Measurements from ENCODE around the gene INO80C. TPM values are rescaled to one million over a fixed set of nuclear protein-coding genes. Genes with fewer than 3 reads are reported as not detected.

The INO80C gene
- total RNA-seq, 2 experiments from 2014 or later: 30.8 to 37.4 TPM

DNA sequence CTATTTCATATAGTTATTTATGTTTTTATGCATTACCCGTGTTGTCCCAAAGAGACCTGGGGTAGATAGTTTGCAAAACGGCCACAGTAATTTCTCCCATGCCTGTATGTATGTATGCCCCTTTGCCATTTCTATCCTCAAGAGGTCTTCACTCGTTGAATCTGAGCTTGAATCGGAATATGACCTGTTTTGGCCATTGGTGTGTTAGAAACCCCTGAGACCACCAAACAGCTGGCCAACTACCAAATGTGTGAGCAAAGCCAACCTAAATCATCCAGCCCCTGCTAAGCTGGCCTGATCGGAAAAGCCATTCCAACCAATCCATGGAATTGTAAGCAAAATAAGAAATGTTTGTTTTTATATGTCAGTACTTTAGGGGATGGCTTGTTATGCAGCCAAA lies 23.4 kb upstream of the INO80C start:
- POLR2A ChIA-PET: no interaction called here
- CTCF ChIA-PET: interaction anchor here (0.6 to 0.7 kb wide), 3 partner anchors 32 to 183 kb away, joined by 3 read pairs; no protein-coding TSS in a partner anchor
- no peak for DNase-seq
- H3K27ac Mint-ChIP-seq: no peak overlapping the region
- ATAC-seq: no peak
- peaks cover 5% of the 10 kb centered on the region for H3K27me3 Mint-ChIP-seq
- no peak overlapping the region for H3K4me3 Mint-ChIP-seq
- peaks cover 5% of the 10 kb centered on the region for H3K4me1 Mint-ChIP-seq
- H3K36me3 Mint-ChIP-seq (ENCODE audit: low read depth): no peaks in the 10 kb centered on the region
- intact Hi-C loops (cut with DNase I, micrococcal nuclease): no loop called here
- no peaks in the 10 kb centered on the region for H3K9me3 Mint-ChIP-seq (ENCODE audit: low read depth)

DNA sequence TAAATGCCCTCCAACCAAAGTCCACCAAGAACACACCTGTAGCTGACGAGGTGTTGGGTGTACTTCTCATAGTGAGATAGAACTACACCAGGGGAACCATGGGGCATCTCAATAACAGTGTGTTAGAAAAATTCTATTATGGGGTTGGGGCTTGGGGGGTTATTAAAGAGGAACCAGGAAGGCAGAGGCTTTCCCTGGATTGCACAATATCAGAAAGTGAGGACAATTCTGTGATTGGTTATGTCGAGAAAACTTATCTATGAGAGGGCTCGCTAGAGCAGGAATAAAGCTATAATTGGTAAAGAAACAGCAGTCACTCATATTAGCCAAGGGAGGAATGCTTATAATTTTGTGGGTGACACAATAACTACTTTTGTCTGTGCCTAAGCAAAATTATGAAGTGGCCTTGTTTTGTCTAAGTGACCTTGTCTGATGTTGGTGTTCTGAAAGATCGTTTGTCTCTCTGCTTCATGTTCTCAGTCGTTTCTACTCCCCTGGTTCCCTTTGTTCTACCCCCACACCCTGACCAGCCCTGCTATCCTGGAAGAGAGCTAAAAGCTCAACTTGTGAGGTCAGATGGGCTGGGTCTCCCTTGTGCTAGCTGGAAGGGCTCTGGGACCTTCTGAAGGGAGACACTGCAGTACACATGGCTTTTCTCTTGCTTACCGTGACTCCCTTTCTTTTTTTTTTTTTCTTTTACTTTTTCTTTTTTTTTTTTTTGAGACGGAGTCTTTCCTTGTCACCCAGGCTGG lies 21.6 kb upstream of the INO80C start:
- no peaks in the 10 kb centered on the region for H3K9me3 Mint-ChIP-seq (ENCODE audit: low read depth)
- no peak overlapping the region for H3K4me3 Mint-ChIP-seq
- H3K27me3 Mint-ChIP-seq: no peaks in the 10 kb centered on the region
- ChIA-PET CTCF (no interaction called here), POLR2A (no interaction called here)
- no peaks in the 10 kb centered on the region for H3K36me3 Mint-ChIP-seq (ENCODE audit: low read depth)
- intact Hi-C loops (cut with DNase I, micrococcal nuclease): no loop called here
- ATAC-seq (no peak), DNase-seq (no peak)
- peaks cover 2% of the 10 kb centered on the region for H3K4me1 Mint-ChIP-seq
- H3K27ac Mint-ChIP-seq: no peak overlapping the region

DNA sequence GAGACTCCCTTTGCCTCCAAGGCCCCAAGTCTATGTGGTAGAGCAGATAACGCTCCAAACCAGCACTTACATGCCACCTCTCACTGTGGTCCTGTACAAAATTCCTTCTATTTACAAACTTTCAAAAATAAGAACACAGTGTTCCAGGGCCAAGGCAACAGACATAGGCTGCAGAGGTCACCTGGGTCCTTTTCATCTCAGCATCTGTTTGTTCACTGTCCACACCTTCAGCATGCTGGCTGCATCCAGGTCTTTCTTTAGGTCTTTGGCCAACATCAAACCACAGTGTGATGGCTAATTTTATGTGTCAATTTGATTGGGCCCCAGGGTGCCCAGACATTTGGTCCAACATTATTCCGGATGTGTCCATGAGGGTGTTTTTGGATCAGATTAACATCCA lies 20.0 kb upstream of the INO80C start:
- CTCF ChIA-PET: no interaction called here
- POLR2A ChIA-PET: no interaction called here
- Mint-ChIP-seq H3K27me3 (no peaks in the 10 kb centered on the region), H3K27ac (no peak overlapping the region), H3K36me3 (ENCODE audit: low read depth) (no peaks in the 10 kb centered on the region), H3K4me3 (no peak overlapping the region), H3K4me1 (peaks cover 2% of the 10 kb centered on the region), H3K9me3 (ENCODE audit: low read depth) (no peaks in the 10 kb centered on the region)
- no peak for ATAC-seq
- DNase-seq: no peak
- intact Hi-C loops (cut with DNase I, micrococcal nuclease): no loop called here

DNA sequence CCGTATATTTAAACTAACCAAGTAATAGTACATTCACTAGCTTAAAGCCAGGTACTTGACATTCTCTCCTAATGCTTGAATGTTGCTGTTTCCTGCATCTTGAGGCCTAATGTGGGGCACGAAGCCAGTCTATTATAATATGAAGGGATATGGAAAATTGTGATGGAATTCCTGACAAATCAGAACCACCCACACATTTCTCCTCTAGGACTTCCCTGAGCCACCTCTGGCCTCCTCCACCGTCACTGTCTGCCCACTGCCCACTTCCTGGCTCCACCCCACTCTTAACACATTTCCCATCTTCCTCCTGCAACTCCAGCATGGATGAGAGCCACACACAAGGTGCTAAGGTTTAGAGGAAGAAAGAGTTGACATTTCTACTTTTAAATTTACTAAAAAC lies 19.0 kb upstream of the INO80C start:
- Mint-ChIP-seq H3K27ac (no peak overlapping the region), H3K36me3 (ENCODE audit: low read depth) (no peaks in the 10 kb centered on the region), H3K4me1 (peaks cover 2% of the 10 kb centered on the region), H3K4me3 (no peak overlapping the region), H3K27me3 (no peaks in the 10 kb centered on the region), H3K9me3 (ENCODE audit: low read depth) (no peaks in the 10 kb centered on the region)
- POLR2A ChIA-PET: no interaction called here
- intact Hi-C loops (cut with DNase I, micrococcal nuclease): no loop called here
- CTCF ChIA-PET: no interaction called here
- ATAC-seq (no peak), DNase-seq (no peak)

DNA sequence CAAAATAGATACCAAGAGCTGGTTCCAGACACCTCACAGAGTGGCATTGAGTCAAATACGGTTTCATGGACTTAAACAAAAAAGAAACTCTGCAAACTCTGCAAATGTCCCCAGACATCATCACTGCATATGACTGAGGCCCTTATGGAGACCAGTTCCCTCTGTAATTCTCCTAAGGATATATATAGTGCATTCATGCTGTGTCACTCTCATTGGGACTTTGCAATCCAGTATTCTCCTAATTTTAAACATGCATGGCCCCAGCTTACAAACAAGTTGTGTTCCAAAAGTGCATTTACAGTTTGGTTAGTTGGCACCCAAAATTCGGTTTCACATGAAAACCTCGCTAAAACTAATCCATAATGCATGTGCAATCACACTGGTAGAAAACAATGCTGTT lies 18.6 kb upstream of the INO80C start:
- Mint-ChIP-seq H3K4me3 (no peak overlapping the region), H3K27me3 (no peaks in the 10 kb centered on the region), H3K9me3 (ENCODE audit: low read depth) (no peaks in the 10 kb centered on the region), H3K36me3 (ENCODE audit: low read depth) (no peaks in the 10 kb centered on the region), H3K4me1 (peaks cover 2% of the 10 kb centered on the region), H3K27ac (no peak overlapping the region)
- DNase-seq (no peak), ATAC-seq (no peak)
- ChIA-PET POLR2A (no interaction called here), CTCF (interaction anchor here (1.0 kb wide), 1 partner anchor 129 kb away, joined by 4 read pairs; no protein-coding TSS in a partner anchor)
- intact Hi-C loops (cut with DNase I, micrococcal nuclease): no loop called here

DNA sequence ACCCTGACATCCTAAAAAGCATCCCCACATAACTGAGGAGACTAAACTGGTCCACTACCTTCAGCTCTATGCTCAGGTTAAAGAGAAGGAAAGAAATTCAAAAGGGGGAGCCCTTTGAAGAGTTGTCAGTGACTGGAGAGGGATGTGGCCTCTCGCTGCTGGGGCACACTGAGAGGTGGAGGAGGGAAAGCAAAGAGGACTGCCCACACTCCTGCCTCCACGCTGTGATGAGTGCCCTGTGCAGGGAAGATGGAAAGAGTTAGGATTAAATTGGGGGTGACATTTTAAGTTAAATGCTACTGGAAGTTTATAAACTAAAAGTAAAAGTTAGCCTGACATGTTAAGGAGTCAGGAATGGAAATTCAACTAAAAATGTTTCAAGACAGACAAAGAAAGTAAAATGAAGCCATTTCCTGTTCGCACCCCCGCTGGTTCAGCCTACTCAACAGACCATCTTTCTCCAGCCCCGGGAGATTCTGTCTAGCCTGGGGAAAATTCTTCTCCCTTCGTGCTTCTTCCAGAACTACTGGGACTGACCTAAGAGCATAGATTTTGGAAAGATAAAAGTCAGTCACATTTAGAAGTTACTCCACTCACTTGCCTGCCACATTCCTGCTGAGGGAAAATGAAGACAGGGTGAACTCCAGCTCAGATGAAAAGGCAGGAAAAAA lies 17.8 kb upstream of the INO80C start:
- Mint-ChIP-seq H3K4me1 (peaks cover 2% of the 10 kb centered on the region), H3K9me3 (ENCODE audit: low read depth) (no peaks in the 10 kb centered on the region), H3K4me3 (no peak overlapping the region), H3K36me3 (ENCODE audit: low read depth) (no peaks in the 10 kb centered on the region), H3K27ac (no peak overlapping the region), H3K27me3 (no peaks in the 10 kb centered on the region)
- CTCF ChIA-PET: interaction anchor here (1.0 kb wide), 1 partner anchor 128 kb away, joined by 4 read pairs; no protein-coding TSS in a partner anchor
- intact Hi-C loops (cut with DNase I, micrococcal nuclease): no loop called here
- ATAC-seq: no peak
- POLR2A ChIA-PET: no interaction called here
- no peak for DNase-seq

DNA sequence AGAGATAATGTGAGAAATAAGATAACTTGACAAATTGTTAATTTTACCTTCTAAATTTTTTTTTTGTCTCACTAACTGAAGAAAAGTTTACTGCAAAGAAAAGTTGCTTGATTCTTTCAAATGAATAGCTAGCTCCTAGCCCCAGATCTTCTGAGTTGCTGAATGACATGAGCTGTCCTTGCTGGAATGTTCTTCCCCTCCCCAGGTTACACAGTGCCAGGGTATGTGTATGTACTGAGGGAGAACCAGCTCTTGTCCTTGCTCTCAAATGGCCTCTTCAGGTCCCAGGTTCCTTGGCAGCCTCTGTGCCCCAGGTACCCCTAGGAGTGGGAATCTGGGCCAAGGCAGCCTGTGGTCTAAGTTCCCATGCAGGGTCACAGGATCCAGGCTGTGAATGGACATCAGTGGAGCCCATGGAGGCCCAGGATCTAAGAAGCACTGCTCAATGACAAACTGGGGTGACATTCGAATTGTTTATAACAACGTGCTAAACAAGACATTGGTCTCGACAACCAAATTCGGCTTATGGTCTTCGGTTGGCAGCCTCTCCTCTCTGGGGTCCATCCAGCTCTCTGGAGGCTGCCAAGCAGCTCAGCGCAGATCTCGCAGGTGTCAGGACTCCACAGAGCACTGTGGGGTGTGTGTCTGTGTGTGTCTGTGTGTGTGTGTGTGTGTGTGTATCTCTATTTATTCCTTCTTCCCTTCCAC lies 17.1 kb upstream of the INO80C start:
- H3K36me3 Mint-ChIP-seq (ENCODE audit: low read depth): no peaks in the 10 kb centered on the region
- H3K4me3 Mint-ChIP-seq: no peak overlapping the region
- no peak overlapping the region for H3K27ac Mint-ChIP-seq
- H3K27me3 Mint-ChIP-seq: no peaks in the 10 kb centered on the region
- no peaks in the 10 kb centered on the region for H3K9me3 Mint-ChIP-seq (ENCODE audit: low read depth)
- H3K4me1 Mint-ChIP-seq: peaks cover 2% of the 10 kb centered on the region
- DNase-seq (no peak), ATAC-seq (no peak)
- intact Hi-C loops (cut with DNase I, micrococcal nuclease): loop anchor here (5.0 kb wide), 1 partner anchor 108 kb away; no protein-coding TSS in a partner anchor
- POLR2A ChIA-PET: no interaction called here
- CTCF ChIA-PET: interaction anchor here (0.7 kb wide), 1 partner anchor 146 kb away, joined by 3 read pairs; no protein-coding TSS in a partner anchor

DNA sequence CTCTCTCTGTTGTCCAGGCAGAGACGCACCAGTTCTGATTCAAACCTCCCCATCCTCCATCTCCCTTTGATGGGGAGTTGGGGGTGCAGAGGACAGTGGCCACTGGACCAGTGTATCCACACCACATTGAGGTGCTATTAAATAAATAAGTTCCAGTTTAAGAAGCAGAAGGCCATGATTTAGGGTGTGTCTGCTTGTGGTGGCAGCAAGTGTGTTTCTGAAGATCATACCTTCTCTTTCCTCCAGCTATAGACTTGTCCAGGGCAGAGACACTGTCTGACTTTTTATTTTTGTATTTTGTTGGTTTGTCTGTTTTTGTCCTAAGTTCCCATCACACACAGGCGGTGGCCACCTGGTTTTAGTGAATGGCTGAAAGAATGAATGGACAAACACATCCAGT lies 16.5 kb upstream of the INO80C start:
- DNase-seq: no peak
- H3K27ac Mint-ChIP-seq: no peak overlapping the region
- intact Hi-C loops (cut with DNase I, micrococcal nuclease): loop anchor here (5.0 kb wide), 1 partner anchor 107 kb away; no protein-coding TSS in a partner anchor

DNA sequence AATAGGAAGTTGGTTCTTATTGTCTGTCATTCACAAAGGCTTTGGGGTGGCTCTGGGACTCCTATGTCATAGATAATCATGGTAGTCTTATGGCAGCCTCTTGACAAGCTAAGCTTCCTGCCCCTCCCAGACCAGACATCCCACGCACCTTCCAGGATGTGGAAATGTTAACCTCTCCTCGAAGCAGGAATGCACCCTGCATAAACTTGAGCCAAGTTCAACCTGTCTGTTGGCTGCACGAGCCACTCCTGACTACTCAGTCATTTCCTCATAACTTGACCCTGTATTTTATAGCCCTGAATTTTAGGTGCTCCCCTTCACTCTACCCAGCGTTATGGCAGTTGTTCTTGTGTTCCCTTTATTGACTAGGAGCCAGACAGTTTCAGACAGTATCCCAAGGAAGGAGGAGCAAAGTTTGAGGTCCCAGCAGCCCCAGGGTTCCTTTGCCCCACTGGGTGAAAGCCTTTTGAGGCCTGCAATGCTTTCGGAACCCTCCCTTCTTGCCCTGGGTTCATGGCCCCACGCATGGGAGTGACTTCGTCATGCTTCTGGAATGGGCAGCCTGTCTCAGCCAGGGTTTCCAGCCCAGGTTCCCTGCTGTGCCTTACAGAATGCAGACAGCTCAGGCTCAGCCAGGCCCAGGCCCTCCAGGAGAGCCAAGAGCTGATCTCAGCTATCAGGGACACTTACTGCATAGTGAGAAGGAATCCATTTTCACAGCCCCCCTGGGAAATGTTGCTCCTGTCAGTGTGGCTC lies 15.6 kb upstream of the INO80C start:
- Mint-ChIP-seq H3K27me3 (no peaks in the 10 kb centered on the region), H3K4me3 (no peak overlapping the region), H3K27ac (no peak overlapping the region), H3K4me1 (peaks cover 2% of the 10 kb centered on the region), H3K9me3 (ENCODE audit: low read depth) (no peaks in the 10 kb centered on the region), H3K36me3 (ENCODE audit: low read depth) (no peaks in the 10 kb centered on the region)
- ATAC-seq (no peak), DNase-seq (no peak)
- ChIA-PET POLR2A (interaction anchor here (0.6 kb wide), 1 partner anchor 17 kb away, joined by 3 read pairs; no protein-coding TSS in a partner anchor), CTCF (interaction anchor here (0.5 kb wide), 1 partner anchor 65 kb away, joined by 3 read pairs; no protein-coding TSS in a partner anchor)
- intact Hi-C loops (cut with DNase I, micrococcal nuclease): loop anchor here (5.0 kb wide), 1 partner anchor 106 kb away; no protein-coding TSS in a partner anchor

More for the DNA sequence above, 16.5 kb upstream of the INO80C start:
- Mint-ChIP-seq H3K4me3 (no peak overlapping the region), H3K27me3 (no peaks in the 10 kb centered on the region), H3K36me3 (ENCODE audit: low read depth) (no peaks in the 10 kb centered on the region), H3K9me3 (ENCODE audit: low read depth) (no peaks in the 10 kb centered on the region), H3K4me1 (peaks cover 2% of the 10 kb centered on the region)
- POLR2A ChIA-PET: no interaction called here
- CTCF ChIA-PET: interaction anchor here (0.7 kb wide), 1 partner anchor 145 kb away, joined by 3 read pairs; no protein-coding TSS in a partner anchor
- no peak for ATAC-seq

DNA sequence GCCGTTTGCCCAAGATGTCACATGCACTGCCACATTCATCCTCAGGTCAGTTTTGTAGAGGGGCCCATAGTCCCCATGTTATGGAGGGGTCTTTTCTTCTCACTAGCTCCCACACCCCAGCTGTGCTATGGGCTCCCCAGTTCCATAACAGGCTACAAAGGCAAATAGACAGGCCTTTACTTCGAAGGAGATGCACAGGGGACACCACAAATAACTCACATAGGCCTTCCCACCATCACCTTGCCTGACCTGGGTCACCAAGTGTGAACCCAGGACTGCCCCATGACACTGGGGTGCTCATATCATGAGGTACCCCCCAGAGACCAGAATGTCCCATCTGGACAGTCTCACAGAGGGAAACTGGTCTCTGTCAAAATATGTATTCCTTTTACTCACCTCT lies 15.0 kb upstream of the INO80C start:
- no peak for DNase-seq
- H3K27ac Mint-ChIP-seq: no peak overlapping the region
- intact Hi-C loops (cut with DNase I, micrococcal nuclease): loop anchor here (5.0 kb wide), 1 partner anchor 105 kb away; no protein-coding TSS in a partner anchor
- no peaks in the 10 kb centered on the region for H3K27me3 Mint-ChIP-seq
- no peak overlapping the region for H3K4me3 Mint-ChIP-seq
- ChIA-PET CTCF (interaction anchor here (0.5 kb wide), 1 partner anchor 65 kb away, joined by 3 read pairs; no protein-coding TSS in a partner anchor), POLR2A (no interaction called here)
- ATAC-seq: no peak
- H3K9me3 Mint-ChIP-seq (ENCODE audit: low read depth): no peaks in the 10 kb centered on the region
- H3K36me3 Mint-ChIP-seq (ENCODE audit: low read depth): no peaks in the 10 kb centered on the region
- H3K4me1 Mint-ChIP-seq: peaks cover 2% of the 10 kb centered on the region

DNA sequence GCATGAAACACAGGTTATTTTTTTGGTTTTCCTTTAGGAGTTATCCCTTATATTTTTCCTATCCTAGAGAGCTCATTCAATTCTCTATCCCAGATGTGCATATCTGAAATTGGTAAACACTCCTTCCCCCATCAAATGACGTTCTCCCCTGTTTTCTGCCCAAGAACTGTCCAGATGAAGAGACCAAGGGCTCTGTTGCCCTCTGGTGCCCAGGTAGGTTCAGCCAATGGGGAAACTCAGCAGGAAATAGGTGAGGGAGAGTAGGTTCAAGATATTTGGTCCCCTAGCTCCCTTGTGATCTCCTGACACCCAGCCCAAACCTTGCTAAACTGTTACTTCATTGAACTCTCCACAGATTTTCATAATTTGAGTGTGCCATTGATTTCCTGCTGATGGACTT lies 14.1 kb upstream of the INO80C start:
- Mint-ChIP-seq H3K4me1 (peaks cover 2% of the 10 kb centered on the region), H3K27me3 (no peaks in the 10 kb centered on the region), H3K9me3 (ENCODE audit: low read depth) (no peaks in the 10 kb centered on the region), H3K36me3 (ENCODE audit: low read depth) (no peaks in the 10 kb centered on the region), H3K4me3 (no peak overlapping the region), H3K27ac (no peak overlapping the region)
- ChIA-PET POLR2A (no interaction called here), CTCF (no interaction called here)
- intact Hi-C loops (cut with DNase I, micrococcal nuclease): loop anchor here (5.0 kb wide), 1 partner anchor 105 kb away; no protein-coding TSS in a partner anchor
- DNase-seq: no peak
- ATAC-seq: no peak
